Keratinocyte (primary cell): Measurements from ENCODE around the gene CYP4F11. TPM values are rescaled to one million over a fixed set of nuclear protein-coding genes. Genes with fewer than 3 reads are reported as not detected.

ENCODE experiments used
- DNase-seq: peaks from one replicate; pipeline ENCODE4 v3.0.0-alpha.2; 2011; ENCODE audit warnings: low read depth, missing footprints, low spot score
- FAIRE-seq: peaks from 2 replicates; lab custom pipeline; 2011; peaks lifted over from hg19 to GRCh38; lab: Jason Lieb, UNC
- H2AFZ ChIP-seq: 2 replicates; pipeline ENCODE4 v1.6.0; 2012; ENCODE audit warnings: low read length, control low read depth, inconsistent platforms; ENCODE audit not compliant: control insufficient read depth
- H3K27ac ChIP-seq: 2 replicates; pipeline ENCODE4 v1.5.1; 2011; ENCODE audit warnings: low read length; ENCODE audit not compliant: control insufficient read depth, insufficient read depth
- H3K27me3 ChIP-seq: 3 replicates; pipeline ENCODE4 v1.6.0; 2011; ENCODE audit warnings: low read length; ENCODE audit not compliant: control insufficient read depth, insufficient read depth; ENCODE audit errors: extremely low read depth
- H3K36me3 ChIP-seq, 2 experiments: 2 replicates in 1 of 2; 3 replicates in 1 of 2; pipeline ENCODE4 v1.5.1; 2011; ENCODE audit warnings: low read length in 2 of 2, mild to moderate bottlenecking in 1 of 2; ENCODE audit not compliant: control insufficient read depth in 2 of 2, insufficient read depth in 2 of 2; ENCODE audit errors: extremely low read depth in 1 of 2
- H3K4me1 ChIP-seq: 3 replicates; pipeline ENCODE4 v1.5.1; 2011; ENCODE audit warnings: low read length; ENCODE audit not compliant: control insufficient read depth, insufficient read depth; ENCODE audit errors: extremely low read depth
- H3K4me2 ChIP-seq: 3 replicates; pipeline ENCODE4 v1.6.0; 2011; ENCODE audit warnings: low read depth, low read length; ENCODE audit not compliant: control insufficient read depth, insufficient read depth; ENCODE audit errors: extremely low read depth
- H3K4me3 ChIP-seq, 3 experiments: fragments of 200-600 bp in 1 of 3; sonication (generic) in 1 of 3; 2 replicates in 2 of 3; 3 replicates in 1 of 3; pipeline ENCODE4 v1.5.1; 2011 to 2016; ENCODE audit warnings: low read length in 3 of 3, mild to moderate bottlenecking in 3 of 3, control low read depth in 2 of 3, inconsistent platforms in 1 of 3, low read depth in 1 of 3, mixed read lengths in 1 of 3, mixed run types in 1 of 3, moderate library complexity in 1 of 3; ENCODE audit not compliant: control insufficient read depth in 2 of 3, insufficient read depth in 2 of 3; ENCODE audit errors: extremely low read depth in 1 of 3
- H3K79me2 ChIP-seq: 2 replicates; pipeline ENCODE4 v1.6.0; 2012; ENCODE audit warnings: low read length; ENCODE audit not compliant: control insufficient read depth, insufficient read depth
- H3K9ac ChIP-seq: 3 replicates; pipeline ENCODE4 v1.6.0; 2011; ENCODE audit warnings: low read length; ENCODE audit not compliant: control insufficient read depth, insufficient read depth; ENCODE audit errors: extremely low read depth
- H3K9me1 ChIP-seq: 3 replicates; pipeline ENCODE4 v1.6.0; 2011; ENCODE audit warnings: low read length; ENCODE audit not compliant: control insufficient read depth, insufficient read depth; ENCODE audit errors: extremely low read depth
- H3K9me3 ChIP-seq: 2 replicates; pipeline ENCODE4 v1.5.1; 2012; ENCODE audit warnings: low read depth, low read length; ENCODE audit not compliant: control insufficient read depth
- H4K20me1 ChIP-seq: 3 replicates; pipeline ENCODE4 v1.6.0; 2011; ENCODE audit warnings: low read length; ENCODE audit not compliant: control insufficient read depth, insufficient read depth; ENCODE audit errors: extremely low read depth
- EZH2 ChIP-seq: IDR thresholded peaks from one replicate; pipeline ENCODE4 v1.6.1; 2012; ENCODE audit warnings: inconsistent platforms, mild to moderate bottlenecking, low read length, moderate library complexity
- dilution Hi-C: fragments of 300-500 bp; cut with MboI; formaldehyde crosslinking; loops from one replicate; pipeline ENCODE4 v1.7.0; 2020; ENCODE audit warnings: low sequenced_read_pairs; ENCODE audit not compliant: extremely low pct_ligation_motif_present
- polyA plus RNA-seq, 5 experiments: library from polyadenylated mRNA; depleted of rRNA in 3 of 5; stranded (reverse) in 3 of 5; stranded (forward) in 1 of 5; unstranded in 1 of 5; fragments of >200 nt; gene quantifications; 1 replicate in 1 of 5; 2 replicates in 3 of 5; 3 replicates in 1 of 5; pipeline versions ENCODE4 v1.2.1 to v1.2.3, GENCODE V29; 2011 to 2012; ENCODE audit warnings: missing spikeins in 2 of 5, low read depth in 1 of 5, low replicate concordance in 1 of 5
- TF ChIP-seq, protein P1 (sequence below), 3 experiments: IDR thresholded peaks in 1 of 3; conservative IDR thresholded peaks in 1 of 3; optimal IDR thresholded peaks in 1 of 3; 2 replicates in 2 of 3; 3 replicates in 1 of 3; pipeline versions ENCODE3 to v1.5.1; 2011; ENCODE audit warnings: low read length in 3 of 3, mild to moderate bottlenecking in 3 of 3, moderate library complexity in 2 of 3, control low read depth in 1 of 3, inconsistent platforms in 1 of 3; ENCODE audit not compliant: insufficient read depth in 2 of 3; ENCODE audit errors: extremely low read depth in 1 of 3

CYP4F11 gene
- polyA plus RNA-seq, 1 donor (not counting 4 experiments of a cell fraction or from before 2014, with no cell fraction given) = 3.6 TPM

DNA sequence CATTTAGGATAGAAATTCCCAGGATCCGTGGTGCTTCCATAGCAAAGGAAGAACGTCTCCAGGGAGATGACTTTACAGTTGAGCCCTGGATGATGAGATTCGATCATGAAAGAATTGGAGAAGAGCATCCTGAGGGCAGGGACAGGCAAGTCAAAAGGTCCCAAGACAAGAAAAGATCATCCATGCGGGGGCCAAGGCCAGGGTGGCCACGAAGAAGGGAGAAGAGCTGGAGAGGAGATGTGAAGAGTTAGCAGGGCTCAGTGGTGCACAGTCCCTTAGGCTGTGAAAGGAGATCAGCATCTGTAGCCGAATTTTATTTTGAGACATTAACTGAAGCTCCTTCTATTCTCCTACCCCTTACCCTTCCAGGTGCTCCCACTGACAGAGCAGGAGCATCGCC is 43.4 kb upstream of the CYP4F11 start:
- Histone ChIP-seq H3K4me2 (no peak overlapping the region), H3K9ac (no peak overlapping the region), H3K4me3 (no peak overlapping the region), H4K20me1 (no peaks in the 10 kb centered on the region), H2AFZ (no peak overlapping the region), H3K4me1 (no peaks in the 10 kb centered on the region), H3K27ac (no peak overlapping the region), H3K27me3 (no peaks in the 10 kb centered on the region), H3K9me3 (no peaks in the 10 kb centered on the region), H3K36me3 (no peaks in the 10 kb centered on the region), H3K9me1 (no peaks in the 10 kb centered on the region), H3K79me2 (no peaks in the 10 kb centered on the region)
- TF ChIP-seq EZH2 = no peak
- TF ChIP-seq, protein P1, sequence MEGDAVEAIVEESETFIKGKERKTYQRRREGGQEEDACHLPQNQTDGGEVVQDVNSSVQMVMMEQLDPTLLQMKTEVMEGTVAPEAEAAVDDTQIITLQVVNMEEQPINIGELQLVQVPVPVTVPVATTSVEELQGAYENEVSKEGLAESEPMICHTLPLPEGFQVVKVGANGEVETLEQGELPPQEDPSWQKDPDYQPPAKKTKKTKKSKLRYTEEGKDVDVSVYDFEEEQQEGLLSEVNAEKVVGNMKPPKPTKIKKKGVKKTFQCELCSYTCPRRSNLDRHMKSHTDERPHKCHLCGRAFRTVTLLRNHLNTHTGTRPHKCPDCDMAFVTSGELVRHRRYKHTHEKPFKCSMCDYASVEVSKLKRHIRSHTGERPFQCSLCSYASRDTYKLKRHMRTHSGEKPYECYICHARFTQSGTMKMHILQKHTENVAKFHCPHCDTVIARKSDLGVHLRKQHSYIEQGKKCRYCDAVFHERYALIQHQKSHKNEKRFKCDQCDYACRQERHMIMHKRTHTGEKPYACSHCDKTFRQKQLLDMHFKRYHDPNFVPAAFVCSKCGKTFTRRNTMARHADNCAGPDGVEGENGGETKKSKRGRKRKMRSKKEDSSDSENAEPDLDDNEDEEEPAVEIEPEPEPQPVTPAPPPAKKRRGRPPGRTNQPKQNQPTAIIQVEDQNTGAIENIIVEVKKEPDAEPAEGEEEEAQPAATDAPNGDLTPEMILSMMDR (optimal IDR thresholded peaks at IDR 0.05 in 1 of 3, IDR thresholded peaks at IDR 0.05 in 1 of 3, conservative IDR thresholded peaks at IDR 0.05 in 1 of 3; ENCODE audit: extremely low read depth in 1 of 3, insufficient read depth in 2 of 3, low read length in 3 of 3) = no peak
- FAIRE-seq (no peak), DNase-seq (no peak)
- dilution Hi-C loops = no loop called here

DNA sequence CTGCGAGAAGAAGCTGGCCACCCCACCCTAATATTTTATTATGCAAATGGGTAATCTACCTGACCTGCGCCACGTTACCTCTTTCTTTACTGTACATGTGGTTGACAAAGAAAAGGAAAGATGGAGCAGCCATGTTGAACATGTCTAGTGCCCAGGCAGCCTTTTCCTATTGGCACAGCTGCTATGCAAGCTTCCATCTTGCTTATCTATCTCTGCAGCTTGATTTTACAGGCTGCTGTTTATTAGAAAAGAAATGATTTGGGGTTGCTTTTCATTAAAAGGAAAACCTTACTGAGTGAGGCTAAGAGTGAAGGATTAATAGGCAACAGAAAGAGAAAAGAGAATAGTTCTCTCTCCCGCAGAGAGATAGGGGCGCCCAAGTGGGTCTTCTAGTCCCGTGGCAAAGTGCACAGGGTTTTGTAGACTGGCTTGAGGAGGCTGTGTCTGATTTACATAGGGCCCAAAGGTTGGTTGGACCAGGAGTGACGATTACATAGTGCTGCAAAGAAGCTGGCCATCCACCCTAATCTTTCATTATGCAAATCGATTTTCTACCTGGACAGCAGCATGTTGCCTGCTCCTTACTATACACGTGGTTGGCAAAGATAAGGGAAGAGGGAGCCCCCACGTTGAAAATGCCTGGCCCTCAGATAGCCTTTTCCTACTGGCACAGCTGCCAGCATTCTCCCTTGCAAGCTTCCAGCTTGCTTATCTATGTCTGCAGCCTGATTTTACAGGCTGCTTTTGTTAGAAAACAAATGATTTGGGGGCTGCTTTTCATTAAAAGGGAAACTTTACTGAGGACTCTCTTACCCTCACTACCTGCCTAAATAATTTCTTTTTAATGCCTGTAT is 42.7 kb upstream of the CYP4F11 start:
- dilution Hi-C loops = no loop called here
- Histone ChIP-seq H3K9me3 (no peaks in the 10 kb centered on the region), H3K27me3 (no peaks in the 10 kb centered on the region), H3K79me2 (no peaks in the 10 kb centered on the region), H3K4me1 (no peaks in the 10 kb centered on the region), H3K27ac (no peak overlapping the region), H3K4me2 (no peak overlapping the region), H2AFZ (no peak overlapping the region), H3K9me1 (no peaks in the 10 kb centered on the region), H3K36me3 (no peaks in the 10 kb centered on the region), H4K20me1 (no peaks in the 10 kb centered on the region), H3K4me3 (no peak overlapping the region), H3K9ac (no peak overlapping the region)
- FAIRE-seq = no peak
- TF ChIP-seq EZH2 = no peak
- TF ChIP-seq, protein P1 (optimal IDR thresholded peaks at IDR 0.05 in 1 of 3, IDR thresholded peaks at IDR 0.05 in 1 of 3, conservative IDR thresholded peaks at IDR 0.05 in 1 of 3; ENCODE audit: extremely low read depth in 1 of 3, insufficient read depth in 2 of 3, low read length in 3 of 3) = no peak
- no peak for DNase-seq
